Osteoblast (primary cell): ENCODE measurements around the gene FXYD4. TPM values are rescaled to one million over a fixed set of nuclear protein-coding genes. Genes with fewer than 3 reads are reported as not detected.
"Not testable (repeated sequence)": the region's sequence is repeated elsewhere in the genome, so short reads cannot be mapped to it uniquely, and the experiment has no call there.

ENCODE experiments used
- DNase-seq: peaks from one replicate; pipeline ENCODE4 v3.0.0; 2011; ENCODE audit warnings: low spot score, mixed read lengths; ENCODE audit not compliant: insufficient read length; ENCODE audit errors: missing footprints
- H2AFZ ChIP-seq: 2 replicates; pipeline ENCODE4 v1.6.0; 2011; ENCODE audit warnings: mild to moderate bottlenecking, low read length
- H3K27ac ChIP-seq: 2 replicates; pipeline ENCODE4 v1.5.1; 2011; ENCODE audit warnings: mild to moderate bottlenecking, low read depth, low read length, moderate library complexity
- H3K27me3 ChIP-seq: 2 replicates; pipeline ENCODE4 v1.6.0; 2012; ENCODE audit warnings: mild to moderate bottlenecking, control low read depth, inconsistent platforms, low read length, moderate library complexity; ENCODE audit not compliant: insufficient read depth
- H3K36me3 ChIP-seq: 2 replicates; pipeline ENCODE4 v1.5.1; 2011; ENCODE audit warnings: mild to moderate bottlenecking, low read length, control low read depth, moderate library complexity; ENCODE audit not compliant: insufficient read depth
- H3K4me1 ChIP-seq: 2 replicates; pipeline ENCODE4 v1.5.1; 2011; ENCODE audit warnings: mild to moderate bottlenecking, low read length, control low read depth, moderate library complexity; ENCODE audit not compliant: insufficient read depth
- H3K4me2 ChIP-seq: 2 replicates; pipeline ENCODE4 v1.6.0; 2011; ENCODE audit warnings: mild to moderate bottlenecking, low read length; ENCODE audit not compliant: insufficient read depth
- H3K4me3 ChIP-seq: fragments of 200-600 bp; sonication (generic); 3 replicates; pipeline ENCODE4 v1.5.1; 2012; ENCODE audit warnings: mild to moderate bottlenecking, low read length, inconsistent platforms; ENCODE audit not compliant: insufficient read depth
- H3K79me2 ChIP-seq: 2 replicates; pipeline ENCODE4 v1.6.0; 2012; ENCODE audit warnings: mild to moderate bottlenecking, low read length, control low read depth, inconsistent platforms; ENCODE audit not compliant: insufficient read depth
- H3K9me3 ChIP-seq: 2 replicates; pipeline ENCODE4 v1.5.1; 2011; ENCODE audit warnings: low read depth, low read length, control low read depth
- H4K20me1 ChIP-seq: 2 replicates; pipeline ENCODE4 v1.6.0; 2012; ENCODE audit warnings: mild to moderate bottlenecking, low read length, control low read depth; ENCODE audit not compliant: insufficient read depth
- CTCF ChIP-seq: IDR thresholded peaks from 2 replicates; pipeline ENCODE4 v1.5.1; 2011; ENCODE audit warnings: mild to moderate bottlenecking, low read depth, low read length, moderate library complexity; ENCODE audit errors: extremely low read depth
- total RNA-seq: library from RNA; depleted of rRNA; stranded (reverse); fragments of >200 nt; gene quantifications from 2 replicates; pipeline ENCODE4 v1.2.3, GENCODE V29; 2012

The FXYD4 gene
- total RNA-seq, 1 donor = not detected

GRCh38 chr10:43420369-43421200, 49.1 kb downstream of the FXYD4 start:
- Histone ChIP-seq H3K36me3 (no peaks in the 10 kb centered on the region), H3K9me3 (no peaks in the 10 kb centered on the region), H3K4me2 (peak overlapping the region; percentile 99), H3K27ac (peak overlapping the region; percentile 92), H2AFZ (peak overlapping the region; percentile 99), H4K20me1 (no peaks in the 10 kb centered on the region), H3K4me3 (peak overlapping the region; percentile 75), H3K4me1 (peaks cover 7% of the 10 kb centered on the region), H3K79me2 (no peaks in the 10 kb centered on the region), H3K27me3 (no peaks in the 10 kb centered on the region)
- DNase-seq = peak; percentile 97
- TF ChIP-seq CTCF = peak; percentile 11

GRCh38 chr10:43421201-43421507, 49.7 kb downstream of the FXYD4 start:
- Histone ChIP-seq H3K27me3 (no peaks in the 10 kb centered on the region), H3K9me3 (no peaks in the 10 kb centered on the region), H2AFZ (peak overlapping the region; percentile 99), H3K4me1 (peaks cover 7% of the 10 kb centered on the region), H3K79me2 (no peaks in the 10 kb centered on the region), H3K27ac (peak overlapping the region; percentile 92), H3K36me3 (no peaks in the 10 kb centered on the region), H3K4me2 (peak overlapping the region; percentile 99), H3K4me3 (peak overlapping the region; percentile 75), H4K20me1 (no peaks in the 10 kb centered on the region)
- no peak for DNase-seq
- TF ChIP-seq CTCF = no peak

- peak overlapping the region; percentile 99 for H3K4me2 ChIP-seq
- peak overlapping the region; percentile 92 for H3K27ac ChIP-seq
Observed at GRCh38 chr10:43421519-43421918, 50.1 kb downstream of the FXYD4 start.

GRCh38 chr10:43421944-43422343, 50.5 kb downstream of the FXYD4 start:
- H3K4me1 ChIP-seq, H3K79me2 ChIP-seq, DNase-seq, H3K4me3 ChIP-seq, H4K20me1 ChIP-seq, H3K27ac ChIP-seq, H3K9me3 ChIP-seq, H3K27me3 ChIP-seq, H3K36me3 ChIP-seq, H2AFZ ChIP-seq: not testable (repeated sequence)
- H3K4me2 ChIP-seq = peak overlapping the region; percentile 99

More at GRCh38 chr10:43421519-43421918, 50.1 kb downstream of the FXYD4 start:
- no peaks in the 10 kb centered on the region for H4K20me1 ChIP-seq
- peak; percentile 75 for DNase-seq
- H3K36me3 ChIP-seq = no peaks in the 10 kb centered on the region
- H2AFZ ChIP-seq = peak overlapping the region; percentile 99
- peaks cover 7% of the 10 kb centered on the region for H3K4me1 ChIP-seq
- H3K4me3 ChIP-seq = no peak overlapping the region
- no peaks in the 10 kb centered on the region for H3K9me3 ChIP-seq
- no peaks in the 10 kb centered on the region for H3K27me3 ChIP-seq
- TF ChIP-seq CTCF = no peak
- no peaks in the 10 kb centered on the region for H3K79me2 ChIP-seq
